CD4-positive, alpha-beta memory T cell (primary cell): Measurements from ENCODE around the gene ZNF823. TPM values are rescaled to one million over a fixed set of nuclear protein-coding genes. Genes with fewer than 3 reads are reported as not detected.

Source experiments
- CTCF ChIA-PET: fragments of 350-600 bp; sonication (Branson Sonifier 250); formaldehyde crosslinking; loops from one replicate; lab custom pipeline; 2021; ENCODE audit warnings: inconsistent platforms; ENCODE audit not compliant: partially characterized antibody; lab: Charles Lee
- POLR2A ChIA-PET: fragments of 350-600 bp; sonication (Branson Sonifier 250); formaldehyde crosslinking; loops from one replicate; lab custom pipeline; 2021; ENCODE audit not compliant: partially characterized antibody; lab: Charles Lee
- DNase-seq, 5 donors: peaks; one replicate each; pipeline versions ENCODE4 v3.0.0 to v3.0.0-alpha.2; 2020 to 2022; ENCODE audit warnings: mixed read lengths in 1 of 5
- H3K27ac ChIP-seq: one replicate; pipeline ENCODE4 v1.7.0; 2013; ENCODE audit warnings: low read depth, low read length
- H3K27me3 ChIP-seq: 2 replicates; pipeline ENCODE4 v1.7.0; 2013; ENCODE audit warnings: mild to moderate bottlenecking, low read length, moderate library complexity; ENCODE audit not compliant: insufficient read depth
- H3K36me3 ChIP-seq: 2 replicates; pipeline ENCODE4 v1.7.0; 2013; ENCODE audit warnings: mild to moderate bottlenecking, low read length, moderate library complexity; ENCODE audit not compliant: insufficient read depth
- H3K4me1 ChIP-seq: 2 replicates; pipeline ENCODE4 v1.7.0; 2013; ENCODE audit warnings: mild to moderate bottlenecking, low read length, moderate library complexity; ENCODE audit not compliant: insufficient read depth
- H3K4me3 ChIP-seq, 2 donors: one replicate each; pipeline ENCODE4 v1.7.0; 2013; ENCODE audit warnings: low read length in 2 of 2, mild to moderate bottlenecking in 1 of 2
- H3K9me3 ChIP-seq, 2 donors: one replicate each; pipeline ENCODE4 v1.7.0; 2013; ENCODE audit warnings: low read length in 2 of 2, control low read depth in 1 of 2; ENCODE audit not compliant: control insufficient read depth in 1 of 2
- H3K27ac Mint-ChIP-seq, 7 donors: one replicate each; pipeline ENCODE4 v1.8.0; 2020 to 2021; ENCODE audit warnings: mixed read lengths in 7 of 7, mild to moderate bottlenecking in 6 of 7, inconsistent platforms in 3 of 7, moderate library complexity in 3 of 7
- H3K27me3 Mint-ChIP-seq, 2 donors: one replicate each; pipeline ENCODE4 v1.8.0; 2020 to 2021; ENCODE audit warnings: mixed read lengths in 2 of 2
- H3K36me3 Mint-ChIP-seq, 2 donors: one replicate each; pipeline ENCODE4 v1.8.0; 2020 to 2021; ENCODE audit warnings: mixed read lengths in 2 of 2, inconsistent platforms in 1 of 2, mild to moderate bottlenecking in 1 of 2
- H3K4me1 Mint-ChIP-seq, 4 donors: one replicate each; pipeline ENCODE4 v1.8.0; 2020 to 2021; ENCODE audit warnings: mixed read lengths in 4 of 4, mild to moderate bottlenecking in 1 of 4
- H3K4me3 Mint-ChIP-seq, 8 donors: one replicate each; pipeline ENCODE4 v1.8.0; 2020 to 2021; ENCODE audit warnings: mixed read lengths in 8 of 8, mild to moderate bottlenecking in 7 of 8, moderate library complexity in 6 of 8, inconsistent platforms in 3 of 8
- H3K9me3 Mint-ChIP-seq, 8 donors: one replicate each; pipeline ENCODE4 v1.8.0; 2020 to 2021; ENCODE audit warnings: mixed read lengths in 8 of 8, mild to moderate bottlenecking in 5 of 8, inconsistent platforms in 3 of 8, moderate library complexity in 1 of 8
- intact Hi-C: fragments of 100-400 bp; cut with micrococcal nuclease; formaldehyde crosslinking; loops from one replicate; pipeline ENCODE4 v1.15.1; 2023
- polyA plus RNA-seq, 2 donors: library from polyadenylated mRNA; unstranded; fragments of 300-500 nt; fragmentation: Illumina TruSeq; gene quantifications; one replicate each; pipeline ENCODE4 v1.2.3, GENCODE V29; 2021
- total RNA-seq, 2 experiments: library from RNA; stranded (reverse); gene quantifications; one replicate each; pipeline ENCODE4 v1.2.3, GENCODE V29; 2021

Gene ZNF823
- total and polyA plus RNA-seq, 4 experiments from 2014 or later, result 0.92 to 5.4 (median 4.9) TPM

DNA sequence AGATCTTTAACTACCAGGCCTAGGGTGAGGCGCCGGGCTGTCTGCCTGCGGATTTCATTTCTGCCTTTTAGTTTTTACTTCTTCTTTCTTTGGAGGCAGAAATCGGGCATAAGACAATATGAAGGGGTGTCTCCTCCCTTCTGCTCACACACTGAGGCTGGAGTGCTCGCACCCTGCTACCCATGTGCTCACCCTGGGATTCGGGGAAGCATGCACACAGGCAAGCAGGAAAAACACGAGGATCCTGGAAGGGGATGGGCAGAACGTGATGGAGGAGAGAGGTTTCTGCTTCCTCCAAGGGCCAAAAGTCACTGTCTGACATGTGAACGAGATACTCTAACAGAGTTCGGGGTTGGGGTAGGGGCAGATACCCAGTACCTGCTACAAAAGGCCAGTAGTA, 28.4 kb downstream of the ZNF823 start:
- H3K9me3 ChIP-seq, result no peaks in the 10 kb centered on the region
- Mint-ChIP-seq H3K36me3 (peaks cover 0 to 5% of the 10 kb centered on the region in 2 donors), H3K27ac (no peak overlapping the region), H3K27me3 (peaks cover 0 to 2% of the 10 kb centered on the region in 2 donors), H3K9me3 (peaks cover 3 to 24% (median 7%) of the 10 kb centered on the region in 8 donors), H3K4me1 (no peaks in the 10 kb centered on the region), H3K4me3 (no peak overlapping the region)
- ChIA-PET CTCF (interaction anchor here (1.2 kb wide), 1 partner anchor 10 kb away, joined by 5 read pairs; no protein-coding TSS in a partner anchor), POLR2A (interaction anchor here (0.6 kb wide), 1 partner anchor 329 kb away, joined by 3 read pairs; no protein-coding TSS in a partner anchor)
- no peaks in the 10 kb centered on the region for H3K4me1 ChIP-seq
- no peak overlapping the region for H3K27ac ChIP-seq
- intact Hi-C loops, result no loop called here
- DNase-seq, result no peak
- no peaks in the 10 kb centered on the region for H3K36me3 ChIP-seq
- no peak overlapping the region for H3K4me3 ChIP-seq
- H3K27me3 ChIP-seq, result no peaks in the 10 kb centered on the region

DNA sequence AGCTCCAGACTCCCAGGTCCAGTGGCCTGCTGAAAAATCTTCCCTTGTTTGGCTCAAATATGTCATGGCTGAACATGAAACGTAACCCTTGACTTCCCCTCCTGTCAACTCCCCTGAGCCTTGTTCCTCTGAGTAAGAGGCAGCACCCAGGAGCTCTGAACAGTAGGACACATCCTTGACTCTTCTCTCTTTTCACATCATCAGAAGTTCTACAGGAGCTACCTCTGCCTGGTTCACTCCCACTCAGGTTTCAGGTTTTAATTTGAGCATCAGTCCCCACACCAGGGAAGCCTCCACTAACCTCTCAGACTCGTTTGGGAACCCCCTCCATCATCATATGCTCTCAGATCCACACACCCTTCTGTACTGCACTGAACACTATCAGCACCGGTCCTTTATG, 30.3 kb downstream of the ZNF823 start:
- ChIA-PET CTCF (interaction anchor here (1.9 kb wide), 1 partner anchor 8 kb away, joined by 8 read pairs; no protein-coding TSS in a partner anchor), POLR2A (no interaction called here)
- Mint-ChIP-seq H3K27ac (no peak overlapping the region), H3K4me1 (no peaks in the 10 kb centered on the region), H3K9me3 (peaks cover 0 to 12% (median 0%) of the 10 kb centered on the region in 8 donors), H3K27me3 (peaks cover 0 to 2% of the 10 kb centered on the region in 2 donors), H3K4me3 (no peak overlapping the region), H3K36me3 (no peaks in the 10 kb centered on the region)
- no peaks in the 10 kb centered on the region for H3K4me1 ChIP-seq
- H3K4me3 ChIP-seq, result no peak overlapping the region
- H3K9me3 ChIP-seq, result no peaks in the 10 kb centered on the region
- DNase-seq, result no peak
- intact Hi-C loops, result no loop called here
- H3K27ac ChIP-seq, result no peak overlapping the region
- H3K36me3 ChIP-seq, result no peaks in the 10 kb centered on the region
- no peaks in the 10 kb centered on the region for H3K27me3 ChIP-seq

- no peak overlapping the region for H3K27ac Mint-ChIP-seq
These were observed 33.3 kb downstream of the ZNF823 start for GRCh38 chr19:11705474-11705873.

DNA sequence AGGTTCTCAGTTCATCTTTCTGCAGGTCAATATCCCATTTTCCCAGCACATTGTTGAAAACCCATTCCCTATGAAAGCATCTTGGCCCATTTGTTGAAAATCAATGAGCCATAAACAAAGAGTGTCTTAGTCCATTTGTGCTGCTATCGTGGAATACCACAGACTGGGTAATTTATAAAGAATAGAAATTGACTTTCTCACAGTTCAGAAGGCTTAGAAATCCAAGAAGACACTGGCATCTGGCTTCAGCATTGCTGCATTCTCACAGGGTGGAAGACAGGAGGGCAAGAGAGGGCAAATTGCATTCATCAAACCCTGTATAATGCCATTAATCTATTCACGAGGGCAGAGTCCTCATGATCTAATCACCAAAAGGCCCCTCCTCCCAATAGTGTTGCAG, 34.1 kb downstream of the ZNF823 start:
- H3K4me1 Mint-ChIP-seq, result peaks cover 0 to 3% (median 2%) of the 10 kb centered on the region in 4 donors
- H3K27ac Mint-ChIP-seq, result no peak overlapping the region
- POLR2A ChIA-PET, result no interaction called here
- peaks cover 0 to 4% (median 0%) of the 10 kb centered on the region in 8 donors for H3K9me3 Mint-ChIP-seq
- H3K36me3 Mint-ChIP-seq, result no peaks in the 10 kb centered on the region
- intact Hi-C loops, result no loop called here
- Histone ChIP-seq H3K27ac (no peak overlapping the region), H3K4me3 (no peak overlapping the region), H3K36me3 (no peaks in the 10 kb centered on the region), H3K9me3 (no peaks in the 10 kb centered on the region), H3K27me3 (no peaks in the 10 kb centered on the region), H3K4me1 (no peaks in the 10 kb centered on the region)
- CTCF ChIA-PET, result no interaction called here
- no peak for DNase-seq
- H3K4me3 Mint-ChIP-seq, result no peak overlapping the region
- H3K27me3 Mint-ChIP-seq, result peaks cover 4 to 5% of the 10 kb centered on the region in 2 donors

More at GRCh38 chr19:11705474-11705873, 33.3 kb downstream of the ZNF823 start:
- H3K4me3 ChIP-seq, result no peak overlapping the region
- no peaks in the 10 kb centered on the region for H3K4me1 ChIP-seq
- no peak overlapping the region for H3K27ac ChIP-seq
- no peaks in the 10 kb centered on the region for H3K36me3 Mint-ChIP-seq
- intact Hi-C loops, result no loop called here
- POLR2A ChIA-PET, result no interaction called here
- H3K36me3 ChIP-seq, result no peaks in the 10 kb centered on the region
- DNase-seq, result no peak
- H3K9me3 Mint-ChIP-seq, result peaks cover 0 to 6% (median 0%) of the 10 kb centered on the region in 8 donors
- no peaks in the 10 kb centered on the region for H3K9me3 ChIP-seq
- no peak overlapping the region for H3K4me3 Mint-ChIP-seq
- no peaks in the 10 kb centered on the region for H3K4me1 Mint-ChIP-seq
- H3K27me3 Mint-ChIP-seq, result peaks cover 0 to 2% of the 10 kb centered on the region in 2 donors
- CTCF ChIA-PET, result no interaction called here
- H3K27me3 ChIP-seq, result no peaks in the 10 kb centered on the region

DNA sequence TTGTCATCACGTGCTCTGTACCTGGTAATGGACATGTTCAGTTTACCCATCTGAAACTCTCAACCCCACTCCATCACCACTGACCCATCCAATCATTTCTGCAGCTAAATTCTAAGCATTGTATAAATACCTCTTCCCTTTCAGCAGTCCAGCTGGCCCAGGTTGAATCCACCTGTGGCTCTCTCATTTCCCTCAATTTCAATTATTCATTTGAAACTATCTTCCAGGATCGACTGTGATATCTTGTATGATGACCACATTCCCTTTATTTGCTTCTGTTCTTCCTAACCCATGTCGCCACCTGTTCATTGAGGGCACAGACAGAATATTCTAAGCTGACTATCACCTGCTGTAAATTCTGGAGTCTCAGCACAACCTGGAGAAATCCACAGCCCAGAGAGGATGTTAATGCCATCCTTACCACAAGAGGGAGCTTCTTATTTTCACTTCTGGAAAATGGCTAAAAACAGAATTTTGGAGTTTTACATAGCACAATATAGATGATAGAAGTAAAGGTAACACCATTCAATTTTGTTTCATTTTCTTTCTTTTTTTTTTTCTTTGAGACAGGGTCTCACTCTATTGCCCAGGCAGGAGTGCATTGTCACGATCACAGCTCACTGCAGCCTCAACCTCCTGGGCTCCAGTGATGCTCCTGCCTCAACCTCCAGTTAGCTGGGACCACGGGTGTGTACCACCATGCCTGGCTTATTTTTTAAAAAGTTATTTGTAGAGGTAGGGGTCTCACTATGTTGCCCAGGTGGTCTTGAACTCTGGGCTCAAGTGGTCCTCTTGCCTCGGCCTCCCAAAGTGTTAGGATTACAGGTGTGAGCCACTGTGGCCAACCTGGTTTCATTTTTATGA, 38.6 kb downstream of the ZNF823 start:
- no peaks in the 10 kb centered on the region for H3K27me3 ChIP-seq
- no peaks in the 10 kb centered on the region for H3K9me3 Mint-ChIP-seq
- no peaks in the 10 kb centered on the region for H3K36me3 Mint-ChIP-seq
- peaks cover 14 to 16% of the 10 kb centered on the region in 2 donors for H3K27me3 Mint-ChIP-seq
- H3K4me3 Mint-ChIP-seq, result no peak overlapping the region
- H3K27ac ChIP-seq, result no peak overlapping the region
- H3K27ac Mint-ChIP-seq, result no peak overlapping the region
- H3K9me3 ChIP-seq, result no peaks in the 10 kb centered on the region
- no peaks in the 10 kb centered on the region for H3K36me3 ChIP-seq
- intact Hi-C loops, result loop anchor here (1.0 kb wide), 1 partner anchor 38 kb away; the partner anchor contains the start of gene ZNF823
- H3K4me1 ChIP-seq, result peaks cover 2% of the 10 kb centered on the region
- ChIA-PET CTCF (interaction anchor here (0.6 to 1.6 kb wide), 12 partner anchors 9 to 422 kb away, joined by 3 to 8 read pairs (median 4); partner anchors contain the start of gene ZNF491), POLR2A (no interaction called here)
- peak in 4 of 5 donors; percentile 14 to 22 (median 17) for DNase-seq
- H3K4me1 Mint-ChIP-seq, result peaks cover under 1 to 3% (median 2%) of the 10 kb centered on the region in 4 donors
- H3K4me3 ChIP-seq, result no peak overlapping the region

DNA sequence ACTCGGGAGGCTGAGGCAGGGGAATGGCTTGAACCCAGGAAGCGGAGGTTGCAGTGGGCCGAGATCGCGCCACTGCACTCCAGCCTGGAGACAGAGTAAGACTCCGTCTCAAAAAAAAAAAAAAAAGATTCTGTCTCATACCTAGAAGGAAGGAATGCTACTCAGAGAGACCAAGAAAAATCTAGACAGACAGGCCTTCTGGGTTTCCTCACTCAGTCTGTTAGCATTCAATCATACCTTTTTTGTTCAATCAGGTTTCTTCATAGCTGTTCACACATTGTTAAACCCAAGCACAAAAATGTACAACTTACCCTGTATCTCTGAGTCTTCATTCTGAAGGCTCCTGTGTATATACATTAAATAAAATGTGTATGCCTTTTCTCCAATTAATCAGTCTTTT, 40.5 kb downstream of the ZNF823 start:
- ChIA-PET POLR2A (interaction anchor here (0.7 kb wide), 1 partner anchor 142 kb away, joined by 5 read pairs; no protein-coding TSS in a partner anchor), CTCF (no interaction called here)
- Mint-ChIP-seq H3K36me3 (no peaks in the 10 kb centered on the region), H3K27me3 (peaks cover 26 to 31% of the 10 kb centered on the region in 2 donors), H3K9me3 (no peaks in the 10 kb centered on the region), H3K4me3 (no peak overlapping the region), H3K27ac (no peak overlapping the region), H3K4me1 (peaks cover 11 to 17% (median 14%) of the 10 kb centered on the region in 4 donors)
- Histone ChIP-seq H3K27ac (no peak overlapping the region), H3K9me3 (no peaks in the 10 kb centered on the region), H3K4me1 (peaks cover 13% of the 10 kb centered on the region), H3K36me3 (no peaks in the 10 kb centered on the region), H3K4me3 (no peak overlapping the region), H3K27me3 (peaks cover 7% of the 10 kb centered on the region)
- intact Hi-C loops, result no loop called here
- DNase-seq, result no peak

- no peak overlapping the region for H3K27ac ChIP-seq
- Mint-ChIP-seq H3K4me3 (no peak overlapping the region), H3K27me3 (peaks cover 30 to 31% of the 10 kb centered on the region in 2 donors), H3K36me3 (no peaks in the 10 kb centered on the region), H3K4me1 (peaks cover 11 to 17% (median 14%) of the 10 kb centered on the region in 4 donors), H3K27ac (no peak overlapping the region), H3K9me3 (peaks cover 0 to 2% (median 0%) of the 10 kb centered on the region in 8 donors)
- no peaks in the 10 kb centered on the region for H3K36me3 ChIP-seq
- POLR2A ChIA-PET, result interaction anchor here (0.7 kb wide), 1 partner anchor 141 kb away, joined by 5 read pairs; no protein-coding TSS in a partner anchor
- CTCF ChIA-PET, result interaction anchor here (1.0 kb wide), 1 partner anchor 45 kb away, joined by 3 read pairs; no protein-coding TSS in a partner anchor
- no peak overlapping the region for H3K4me3 ChIP-seq
- intact Hi-C loops, result no loop called here
- peaks cover 7% of the 10 kb centered on the region for H3K27me3 ChIP-seq
- no peaks in the 10 kb centered on the region for H3K9me3 ChIP-seq
- no peak for DNase-seq
- peaks cover 13% of the 10 kb centered on the region for H3K4me1 ChIP-seq
These were observed 41.4 kb downstream of the ZNF823 start for GRCh38 chr19:11697284-11697855.
